MV-4-11 (cell line): ENCODE results near the gene NHLH1.

ENCODE experiments used
- DNase-seq: peaks from one replicate; lab custom pipeline; 2025; lab: John Stamatoyannopoulos, UW

The NHLH1 gene

GRCh38 chr1:160411271-160412027 is 44.6 kb downstream of the NHLH1 start:
- DNase-seq = no peak

DNA sequence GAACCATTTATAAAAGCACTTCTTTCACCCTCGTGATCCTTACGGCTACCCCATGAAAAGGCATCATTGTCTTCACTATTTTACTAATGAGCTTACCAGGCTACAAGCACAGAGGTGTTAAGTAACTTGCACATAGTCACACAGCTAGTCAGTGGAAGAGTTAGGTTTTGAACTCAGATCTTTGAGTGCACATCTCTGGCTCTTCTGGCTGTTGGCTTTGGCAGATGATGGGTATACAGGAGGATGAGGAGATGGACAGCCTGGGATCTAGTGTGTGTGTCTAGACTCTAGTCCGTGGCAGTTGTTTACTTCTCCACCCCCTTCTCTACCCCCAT is 45.1 kb downstream of the NHLH1 start:
- DNase-seq = no peak

- DNase-seq = no peak
Observed at GRCh38 chr1:160413716-160414115, 46.8 kb downstream of the NHLH1 start.

- DNase-seq = no peak
Observed at GRCh38 chr1:160414881-160415280, 48.0 kb downstream of the NHLH1 start.

DNA sequence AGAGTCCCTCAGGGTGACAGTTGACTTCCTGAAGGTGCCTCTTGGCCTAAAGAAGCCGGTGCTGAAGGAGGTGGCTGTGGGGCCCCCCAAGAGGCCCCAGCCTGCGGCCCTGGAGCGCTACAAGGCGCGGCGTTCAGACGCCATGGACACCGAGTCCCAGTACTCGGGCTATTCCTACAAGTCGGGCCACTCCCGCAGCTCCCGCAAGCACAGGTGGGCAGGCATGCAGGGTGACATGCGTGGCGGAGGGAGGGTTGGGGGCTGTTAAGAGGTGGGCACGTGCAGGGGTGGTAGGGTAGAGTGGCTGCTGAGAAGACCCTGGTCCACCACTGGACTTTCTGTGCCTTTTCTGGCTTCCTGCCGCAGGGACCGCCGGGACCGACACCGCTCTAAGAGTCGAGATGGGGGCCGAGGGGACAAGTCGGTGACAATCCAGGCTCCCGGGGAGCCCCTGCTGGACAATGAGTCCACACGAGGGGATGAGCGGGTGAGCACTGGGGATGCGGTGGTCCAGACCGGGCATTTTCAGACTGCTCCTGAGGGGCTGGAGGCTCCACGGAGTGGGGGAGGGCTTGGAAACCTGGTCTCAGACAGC is 48.9 kb downstream of the NHLH1 start:
- DNase-seq = no peak

- DNase-seq = no peak
Observed at GRCh38 chr1:160416369-160416768, 49.5 kb downstream of the NHLH1 start.

DNA sequence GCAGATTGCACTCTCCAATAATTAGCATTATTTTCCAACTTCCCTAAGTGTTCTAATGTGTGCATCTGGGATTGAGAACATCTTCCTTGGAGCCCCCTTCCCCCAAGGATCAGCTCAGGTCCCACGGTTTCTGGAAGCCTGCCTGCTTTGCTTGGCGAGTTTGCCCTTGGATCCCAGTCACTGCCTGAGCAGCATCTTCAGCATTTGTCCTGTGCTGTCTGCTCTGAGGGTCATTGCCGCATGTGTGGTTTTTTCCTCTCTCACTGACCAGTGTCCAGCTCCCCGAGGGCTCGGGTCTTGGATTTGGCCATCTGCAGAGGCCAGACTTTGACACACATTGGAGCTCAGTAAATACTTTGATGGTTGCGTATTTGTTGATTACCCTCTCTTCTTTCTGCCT is 51.6 kb downstream of the NHLH1 start:
- no peak for DNase-seq

DNA sequence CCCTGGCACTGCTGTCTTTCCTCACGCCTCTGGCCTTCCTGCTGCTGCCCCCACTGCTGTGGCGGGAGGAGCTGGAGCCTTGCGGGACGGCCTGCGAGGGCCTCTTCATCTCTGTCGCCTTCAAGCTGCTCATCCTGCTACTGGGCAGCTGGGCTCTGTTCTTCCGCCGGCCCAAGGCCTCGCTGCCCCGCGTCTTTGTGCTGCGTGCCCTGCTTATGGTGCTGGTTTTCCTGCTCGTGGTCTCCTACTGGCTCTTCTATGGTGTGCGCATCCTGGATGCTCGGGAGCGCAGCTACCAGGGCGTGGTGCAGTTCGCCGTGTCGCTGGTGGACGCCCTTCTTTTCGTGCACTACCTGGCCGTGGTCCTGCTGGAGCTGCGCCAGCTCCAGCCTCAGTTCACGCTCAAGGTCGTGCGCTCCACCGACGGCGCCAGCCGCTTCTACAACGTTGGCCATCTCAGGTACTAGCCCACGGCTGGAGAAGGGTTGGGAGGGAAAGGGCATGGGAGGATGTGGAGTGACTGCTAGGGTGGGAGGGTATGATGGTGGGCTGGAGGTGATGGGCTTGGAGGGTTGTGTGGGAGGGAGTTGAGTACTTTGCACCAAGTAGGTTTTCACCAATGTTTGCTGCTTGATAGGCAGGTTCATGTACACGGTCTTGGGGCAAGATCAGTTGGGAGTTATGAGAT is 52.4 kb downstream of the NHLH1 start:
- no peak for DNase-seq

DNA sequence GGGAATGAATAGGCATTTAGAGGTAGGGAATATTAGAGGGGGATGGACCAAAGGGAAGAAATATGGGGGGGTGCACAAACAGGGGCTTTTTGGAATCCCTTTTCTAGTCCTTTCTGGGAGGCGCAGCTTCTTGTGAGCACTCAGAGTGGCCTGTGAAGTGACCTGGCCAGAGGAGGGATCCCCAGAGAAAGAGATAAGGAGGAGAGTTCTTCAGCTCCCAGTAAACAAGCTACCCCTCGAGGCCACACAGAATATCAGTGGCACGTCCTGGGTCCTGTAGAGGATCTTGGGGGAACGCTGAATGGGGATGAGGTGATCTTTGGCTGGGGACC is 52.9 kb downstream of the NHLH1 start:
- no peak for DNase-seq

DNA sequence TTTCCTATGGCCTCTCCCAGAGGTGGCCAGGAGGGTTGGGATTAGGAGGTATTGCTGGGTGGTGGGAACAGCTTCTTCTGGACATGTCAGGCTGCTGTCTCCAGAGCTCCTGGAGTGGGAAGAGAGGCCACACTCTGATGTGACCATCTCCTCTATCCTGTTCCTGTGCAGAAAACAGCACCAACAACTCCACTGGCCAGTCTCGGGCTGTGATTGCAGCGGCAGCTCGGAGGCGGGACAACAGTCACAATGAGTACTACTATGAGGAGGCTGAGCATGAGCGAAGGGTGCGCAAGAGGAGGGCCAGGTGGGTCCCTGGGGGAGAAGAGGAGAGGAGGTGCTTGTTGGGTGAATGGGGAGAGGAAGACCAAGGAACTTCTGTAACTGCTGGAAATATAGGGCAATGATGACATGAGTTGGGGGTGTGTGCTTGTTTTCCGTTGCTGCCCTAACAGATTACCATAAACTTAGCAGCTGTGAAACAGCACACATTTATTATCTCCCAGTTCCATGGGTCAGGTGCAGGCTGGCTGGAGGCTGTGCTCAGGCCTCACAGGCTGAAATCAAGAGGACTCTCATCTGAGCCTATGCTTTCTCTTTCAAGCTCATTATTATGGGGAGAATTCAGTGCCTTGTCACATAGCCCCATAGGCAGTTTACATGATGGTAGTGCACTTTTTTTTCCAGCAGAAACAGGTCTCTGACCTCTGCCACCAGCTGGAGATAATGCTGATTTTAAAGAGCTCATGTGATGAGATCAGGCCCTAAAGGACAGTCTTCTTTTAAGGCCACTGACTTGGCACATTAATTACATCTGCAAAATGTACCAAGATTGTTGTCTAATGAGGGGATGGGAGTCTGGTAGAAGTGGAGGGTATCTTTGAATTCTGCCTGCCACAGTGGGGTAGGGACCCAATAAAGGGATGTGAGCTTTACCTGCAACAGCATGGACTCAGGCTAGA is 54.3 kb downstream of the NHLH1 start:
- DNase-seq = no peak

- no peak for DNase-seq
Observed at GRCh38 chr1:160421881-160422280, 55.0 kb downstream of the NHLH1 start.
